Activated CD4-positive, alpha-beta T cell treated with anti-CD3 and anti-CD28 coated beads for 4 hours (primary cell): ENCODE results near the gene FEV.

Experiments
- DNase-seq, 2 donors: peaks; one replicate each; pipeline ENCODE4 v3.0.0-alpha.2; 2020

The FEV gene

DNA sequence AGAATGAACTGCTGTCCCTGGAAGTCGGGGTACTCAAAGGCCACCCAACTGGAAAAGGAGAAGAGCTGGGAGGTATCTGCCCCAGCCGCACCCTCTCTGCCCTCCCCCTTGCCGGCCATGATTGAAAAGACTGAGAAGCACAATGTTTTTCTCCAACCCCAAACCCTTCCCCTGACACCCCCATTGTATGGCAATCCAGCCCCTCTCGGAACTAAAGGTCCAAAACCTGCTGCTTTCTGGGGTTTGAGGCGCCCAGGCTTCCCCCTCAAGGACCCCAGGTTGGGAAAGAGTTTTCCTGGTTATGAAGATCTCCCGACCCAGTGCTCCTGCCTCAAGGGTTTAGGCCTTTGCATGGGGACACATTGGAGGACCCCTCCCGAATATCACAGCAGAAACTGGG, 7.2 kb upstream of the FEV start:
- DNase-seq = no peak

GRCh38 chr2:218991674-218992168, 6.7 kb upstream of the FEV start:
- no peak for DNase-seq

- no peak for DNase-seq
Measured at GRCh38 chr2:218990612-218991011, 5.6 kb upstream of the FEV start.

GRCh38 chr2:218990052-218990451, 5.1 kb upstream of the FEV start:
- DNase-seq = no peak

GRCh38 chr2:218988650-218989049, 3.7 kb upstream of the FEV start:
- DNase-seq = no peak

- DNase-seq = no peak
Measured at GRCh38 chr2:218988164-218988563, 3.2 kb upstream of the FEV start.

DNA sequence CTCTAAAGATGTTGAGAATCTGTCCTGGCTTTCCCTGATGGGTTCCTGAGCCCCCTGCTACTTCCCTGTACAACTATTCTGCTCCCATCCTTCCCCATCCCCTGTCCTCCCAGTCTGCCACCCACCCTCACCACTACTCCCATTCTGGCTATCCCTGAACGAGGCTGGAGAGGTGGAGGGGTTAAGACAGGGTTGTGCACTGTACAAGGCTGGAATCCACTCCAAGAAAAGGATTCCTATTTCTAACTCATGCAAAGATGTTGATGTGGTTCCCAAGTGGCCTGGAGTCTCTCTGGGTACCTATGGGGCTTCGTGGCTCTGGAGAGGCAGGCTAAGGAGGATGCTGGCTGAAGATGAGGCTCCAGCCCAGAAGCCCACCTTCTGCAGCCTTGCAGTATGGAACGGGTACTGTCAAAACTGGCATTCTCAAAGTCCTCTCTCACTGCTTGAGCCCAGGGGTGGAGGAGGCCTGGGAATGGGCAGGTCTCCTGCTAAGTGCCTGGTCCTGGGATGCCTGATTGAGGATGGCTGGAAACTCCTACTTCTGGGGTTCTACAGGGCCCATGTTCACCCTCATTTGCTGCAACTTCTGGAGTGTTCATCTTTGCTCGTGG, 1.3 kb upstream of the FEV start:
- DNase-seq = no peak

DNA sequence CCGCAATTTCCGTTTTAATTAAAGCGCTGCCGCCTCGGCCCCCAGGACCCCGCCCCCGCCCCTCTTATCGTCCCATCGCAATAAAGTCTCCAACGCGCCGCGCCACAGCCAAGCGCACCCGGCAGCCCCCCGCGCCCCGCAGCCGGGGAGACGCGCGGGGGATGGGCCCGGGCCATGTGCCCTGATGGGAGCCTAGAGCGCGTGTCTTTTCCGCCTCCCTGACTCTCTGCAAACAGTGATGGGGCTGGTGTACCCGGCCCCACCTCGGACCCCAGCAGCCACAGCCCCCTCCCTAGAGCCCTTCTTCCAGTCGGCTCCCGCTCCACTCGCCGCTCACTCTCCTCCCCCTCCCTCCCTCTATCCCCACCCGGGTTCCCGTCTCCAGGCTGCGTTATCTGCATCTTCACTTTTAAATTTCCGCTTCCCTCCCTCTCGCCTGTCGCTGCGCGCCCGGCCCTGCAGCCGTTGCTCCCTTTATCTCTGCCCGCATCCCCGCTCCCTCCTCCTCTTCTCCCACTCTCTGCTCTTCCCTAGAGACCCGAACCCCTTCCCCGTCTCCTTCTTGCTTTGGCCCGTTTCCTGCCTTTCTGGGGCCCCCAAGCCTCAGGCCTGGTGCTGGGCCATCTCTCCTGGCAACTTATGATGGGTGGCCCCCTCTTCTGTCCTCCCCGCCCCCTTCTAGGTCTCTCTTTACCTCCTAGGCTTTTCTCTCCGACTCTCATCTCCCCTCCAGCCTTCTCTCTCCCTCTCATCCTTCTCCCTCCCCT, 524 bp upstream of the FEV start:
- no peak for DNase-seq

DNA sequence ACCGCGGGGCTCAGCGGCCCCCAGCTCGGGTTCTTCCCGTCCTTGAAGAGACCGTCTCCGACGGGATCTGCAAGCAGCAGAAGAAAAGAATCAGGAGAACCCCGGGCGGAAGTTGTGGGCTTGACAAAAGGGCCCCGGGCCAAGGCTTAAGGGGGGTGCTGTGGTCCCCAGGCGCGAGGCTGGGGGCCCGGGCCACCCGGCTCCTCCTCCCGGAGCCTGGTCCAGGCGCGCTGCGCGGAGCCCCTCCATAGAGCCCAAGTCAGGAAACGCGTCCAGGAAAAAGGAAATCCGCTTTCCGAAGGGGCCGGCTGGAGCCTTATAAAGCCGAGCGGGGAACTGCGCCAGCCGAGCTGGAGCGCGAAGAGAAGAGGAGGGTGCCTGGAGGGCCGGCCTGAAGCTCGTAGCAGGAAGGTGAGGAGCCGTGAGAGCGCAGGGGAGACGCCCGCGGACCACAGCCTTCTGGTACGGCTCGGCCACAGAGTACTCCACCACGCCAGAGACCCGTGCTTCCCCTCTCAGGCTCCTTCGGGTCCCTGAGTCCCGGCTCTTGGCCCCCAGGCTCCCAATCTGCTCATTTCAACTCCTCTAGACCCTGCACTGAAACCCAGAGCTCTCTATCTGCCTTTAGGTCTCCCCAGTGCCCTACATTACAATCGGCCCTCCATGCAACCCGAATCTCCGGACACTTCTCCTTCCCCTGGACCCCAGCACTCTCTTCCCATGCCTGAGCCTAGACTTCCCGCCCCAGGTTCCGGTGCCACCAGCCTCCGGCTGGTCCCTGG, 554 bp downstream of the FEV start:
- no peak for DNase-seq

DNA sequence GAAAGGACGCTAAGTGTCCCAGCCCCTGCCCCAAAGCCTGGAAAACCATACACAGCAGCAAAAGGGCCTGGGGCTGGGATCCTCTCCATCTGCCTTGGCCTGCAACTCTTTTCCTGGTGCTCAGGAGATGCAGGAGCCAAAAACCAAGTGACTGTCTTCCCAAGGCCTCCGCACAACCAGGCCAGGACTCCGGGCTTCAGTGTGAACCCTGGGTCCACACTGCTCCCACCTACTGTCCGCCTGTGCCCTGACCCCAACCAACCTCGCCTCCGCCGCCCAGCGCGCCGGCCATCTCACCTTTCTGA, 1.1 kb downstream of the FEV start:
- DNase-seq = no peak

DNA sequence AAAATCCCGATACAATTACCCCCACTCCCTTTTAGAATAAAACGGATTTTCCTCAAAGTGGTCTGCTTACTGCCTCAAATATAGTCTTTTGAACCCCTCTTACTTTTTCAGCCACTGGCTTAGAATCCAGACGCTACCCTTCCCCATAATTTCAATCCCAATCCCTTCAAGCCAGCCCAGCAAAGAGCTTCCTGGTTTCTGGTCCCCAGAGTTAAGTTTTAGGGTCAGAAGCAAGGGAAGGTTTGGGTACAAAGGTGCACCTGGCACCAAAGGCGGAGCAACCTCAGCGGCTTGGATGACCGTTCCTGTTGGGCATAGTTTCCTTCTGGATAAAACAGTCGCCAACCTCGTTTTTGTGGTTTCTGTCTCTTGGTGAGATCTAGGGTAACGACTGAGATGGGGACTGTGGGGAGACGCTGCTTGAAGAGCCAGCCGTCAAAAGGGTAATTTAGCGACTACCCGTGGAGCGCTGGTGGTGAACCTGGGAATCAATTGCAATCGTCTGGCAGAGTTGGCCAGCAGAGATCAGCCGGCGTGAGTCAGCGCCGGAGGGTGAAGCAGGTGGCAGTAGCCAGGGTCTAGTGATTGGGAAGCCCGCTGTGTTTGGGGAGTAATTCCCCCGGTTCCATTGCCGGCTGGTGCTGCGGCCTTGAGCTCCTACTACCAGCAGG, 1.6 kb downstream of the FEV start:
- DNase-seq = no peak

GRCh38 chr2:218982586-218983262, 2.3 kb downstream of the FEV start:
- DNase-seq = no peak

DNA sequence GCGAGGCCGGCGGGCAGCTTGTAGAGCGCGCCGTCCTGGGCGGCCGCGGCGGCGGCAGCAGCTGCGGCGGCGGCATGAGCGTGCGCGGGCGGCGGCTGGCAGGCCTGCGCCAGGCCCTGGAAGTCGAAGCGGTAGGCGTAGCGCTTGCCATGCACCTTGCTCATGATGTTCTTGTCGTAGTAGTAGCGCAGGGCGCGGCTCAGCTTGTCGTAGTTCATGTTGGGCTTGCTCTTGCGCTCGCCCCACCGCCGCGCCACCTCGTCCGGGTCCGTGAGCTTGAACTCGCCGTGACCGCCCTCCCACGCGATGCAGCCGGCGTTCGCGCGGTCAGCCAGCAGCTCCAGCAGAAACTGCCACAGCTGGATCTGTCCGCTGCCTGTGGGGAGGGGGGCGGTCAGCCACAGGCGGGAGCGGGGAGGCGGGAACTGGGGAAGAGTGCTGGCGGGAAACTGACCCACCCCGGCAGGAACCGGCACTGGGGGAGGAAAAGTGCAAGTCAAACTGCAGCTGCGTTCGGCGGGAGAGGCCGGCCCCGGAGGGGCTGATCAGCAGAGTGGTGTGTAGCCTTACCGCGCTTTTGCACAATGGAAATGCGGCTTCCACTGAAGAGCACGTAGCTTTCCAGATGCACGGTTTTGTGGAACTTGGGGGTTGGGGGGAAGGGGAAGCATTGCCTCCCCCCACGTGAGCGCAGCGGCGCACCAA, 3.0 kb downstream of the FEV start:
- DNase-seq = peak in 1 of 2 donors; percentile 52

DNA sequence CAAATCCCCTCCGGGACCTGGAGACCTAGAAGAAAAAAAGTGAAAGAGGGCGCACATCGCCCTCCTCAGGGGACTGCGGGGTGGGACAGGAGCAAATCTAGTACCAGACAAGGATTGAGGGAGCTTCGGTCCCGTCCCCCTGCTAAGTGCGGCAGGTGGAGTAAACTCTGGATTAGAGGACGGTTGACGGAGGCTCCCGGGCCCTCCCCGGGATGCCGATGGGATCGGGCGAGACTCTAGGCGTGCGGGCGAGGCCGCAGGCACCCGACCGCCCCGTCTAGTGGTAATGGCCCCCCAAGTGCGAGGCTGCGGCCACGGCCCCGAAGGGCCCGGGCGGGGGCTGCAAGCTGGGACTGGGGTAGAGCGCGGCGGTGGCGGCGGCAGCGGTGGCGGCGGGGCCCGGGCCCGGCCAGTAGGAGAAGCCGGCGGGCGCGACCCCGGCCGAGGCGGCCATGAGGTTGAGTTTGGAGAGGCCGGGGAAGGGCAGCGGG, 3.5 kb downstream of the FEV start:
- no peak for DNase-seq

DNA sequence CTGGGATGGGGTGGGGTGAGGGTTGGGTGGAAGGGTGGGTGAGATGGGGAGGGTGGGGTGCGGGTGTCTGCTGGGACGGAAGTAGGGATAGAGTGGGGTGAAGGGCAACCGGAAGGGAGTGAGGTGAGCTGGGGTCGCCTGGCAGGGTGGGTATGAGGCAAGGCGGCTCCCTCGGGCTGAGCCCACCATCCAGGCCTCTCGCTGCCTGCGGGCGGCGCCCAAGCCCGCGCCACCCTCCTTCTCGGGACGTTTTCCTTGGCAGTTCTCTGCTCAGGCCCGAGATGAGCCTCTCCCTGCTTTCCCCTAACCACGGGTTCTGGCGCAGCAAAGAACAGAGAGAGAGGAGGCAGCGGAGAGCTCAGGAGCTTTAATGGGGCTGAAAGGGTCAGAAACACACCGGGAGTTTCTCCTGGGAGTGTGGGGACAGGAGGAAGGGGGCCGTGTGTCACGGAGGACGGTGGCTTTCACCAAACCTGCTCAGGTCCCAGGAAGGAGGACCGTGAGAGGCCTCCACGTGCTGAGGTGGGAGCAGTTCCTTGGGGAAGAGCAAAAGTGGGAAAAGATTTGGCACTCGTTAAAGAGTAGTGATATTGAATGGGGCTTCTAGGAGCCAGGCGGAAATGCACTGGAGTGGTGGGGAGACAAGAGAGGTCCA, 4.1 kb downstream of the FEV start:
- DNase-seq = no peak

- DNase-seq = peak; percentile 76 to 83
Measured at GRCh38 chr2:218979846-218980734, 4.9 kb downstream of the FEV start.

DNA sequence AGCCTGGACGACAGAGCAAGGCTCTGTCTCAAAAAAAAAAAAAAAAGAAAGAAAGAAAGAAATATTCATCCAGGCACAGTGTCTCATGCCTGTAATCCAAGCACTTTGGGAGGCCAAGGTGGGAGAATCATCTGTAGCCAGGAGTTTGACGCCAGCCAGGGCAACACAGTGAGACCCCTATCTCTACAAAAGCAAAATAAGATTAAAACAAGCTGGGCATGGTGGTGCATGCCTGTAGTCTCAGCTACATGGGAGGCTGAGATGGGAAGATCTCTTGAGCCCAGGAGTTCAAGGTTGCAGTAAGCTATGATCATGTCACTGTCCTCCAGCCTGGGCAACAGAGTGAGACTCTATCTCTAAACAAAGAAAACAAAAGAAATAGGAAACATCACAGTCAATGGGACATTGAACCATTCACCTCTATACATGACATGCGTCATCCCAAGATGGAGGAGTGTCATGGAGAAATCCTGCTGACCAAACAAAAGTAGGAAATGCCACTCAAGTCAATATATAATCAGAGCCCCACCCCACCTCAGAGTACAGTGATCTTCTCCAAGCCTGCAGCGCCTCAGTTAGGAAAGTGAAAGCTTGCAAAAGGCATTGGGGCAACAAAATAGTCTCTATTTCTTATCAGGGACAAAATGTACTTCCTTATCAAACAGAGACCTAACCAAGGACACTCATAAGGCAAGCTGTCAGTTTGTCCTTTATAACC, 9.8 kb downstream of the FEV start:
- DNase-seq = no peak

GRCh38 chr2:218970894-218971293, 14.1 kb downstream of the FEV start:
- DNase-seq = no peak

GRCh38 chr2:218964041-218964771, 20.8 kb downstream of the FEV start:
- no peak for DNase-seq
